HCT116 (cell line): ENCODE measurements around the gene FAM83G. TPM values are rescaled to one million over a fixed set of nuclear protein-coding genes. Genes with fewer than 3 reads are reported as not detected.

ENCODE experiments used
- ATAC-seq: fragments of 200-7000 bp; cut with Tn5 transposase; 2 replicates; pipeline ENCODE4 v1.9.1; 2020; ENCODE audit warnings: mild to moderate bottlenecking, moderate library complexity
- BruUV-seq: library from RNA; stranded (reverse); fragments of 400-500 nt; replicated peaks from 2 replicates; lab custom pipeline; 2021; lab: Mats Ljungman, UMichigan
- CTCF ChIA-PET: fragments of 300-600 bp; sonication (Branson Sonifier 250); formaldehyde crosslinking; loops from one replicate; lab custom pipeline; 2021; ENCODE audit warnings: antibody characterized with exemption; lab: Charles Lee
- POLR2A ChIA-PET: fragments of 300-600, 350-600 bp; sonication (Branson Sonifier 250); formaldehyde crosslinking; loops from one replicate; lab custom pipeline; 2021; ENCODE audit warnings: antibody characterized with exemption; lab: Charles Lee
- RAD21 ChIA-PET, 2 experiments: fragments of 300-600 bp; sonication (Branson Sonifier 250); formaldehyde crosslinking; loops; one replicate each; lab custom pipeline; 2023; ENCODE audit warnings: low total read pairs in 2 of 2; ENCODE audit not compliant: uncharacterized antibody in 2 of 2, unreplicated experiment in 2 of 2, low non-redundant PET in 1 of 2; lab: Charles Lee
- DNase-seq: peaks from one replicate; pipeline ENCODE4 v3.0.0-alpha.2; 2010; ENCODE audit warnings: low read depth, low spot score
- H2AFZ ChIP-seq: fragments of 200-600 bp; shearing (Covaris generic), sonication (generic); 2 replicates; pipeline ENCODE4 v1.6.1; 2017; ENCODE audit warnings: low read depth, mixed run types, mixed read lengths, antibody characterized with exemption, low read length; ENCODE audit not compliant: poor library complexity, severe bottlenecking
- H3K27ac ChIP-seq: 2 replicates; pipeline ENCODE4 v1.5.1; 2012; ENCODE audit warnings: low read depth, low read length
- H3K27me3 ChIP-seq: fragments of 200-600 bp; sonication (generic); 2 replicates; pipeline ENCODE4 v1.6.1; 2016; ENCODE audit warnings: mixed run types, low read length, mixed read lengths; ENCODE audit not compliant: insufficient read depth
- H3K36me3 ChIP-seq, 2 experiments: fragments of 200-500 bp in 1 of 2; fragments of 200-600 bp in 1 of 2; sonication (Bioruptor generic) in 1 of 2; sonication (generic) in 1 of 2; 2 replicates each; pipeline versions ENCODE4 v1.5.1 to v1.6.1; 2014 to 2016; ENCODE audit warnings: low read length in 2 of 2, inconsistent platforms in 1 of 2, mixed read lengths in 1 of 2, mixed run types in 1 of 2; ENCODE audit not compliant: insufficient read depth in 2 of 2, control insufficient read depth in 1 of 2
- H3K4me1 ChIP-seq, 2 experiments: fragments of 200-600 bp in 1 of 2; sonication (generic) in 1 of 2; 2 replicates each; pipeline versions ENCODE4 v1.5.1 to v1.6.1; 2012 to 2017; ENCODE audit warnings: low read length in 2 of 2, inconsistent platforms in 1 of 2, mild to moderate bottlenecking in 1 of 2, mixed read lengths in 1 of 2, mixed run types in 1 of 2, moderate library complexity in 1 of 2; ENCODE audit not compliant: insufficient read depth in 2 of 2, control insufficient read depth in 1 of 2
- H3K4me2 ChIP-seq: fragments of 200-600 bp; sonication (generic); 2 replicates; pipeline ENCODE4 v1.6.1; 2017; ENCODE audit warnings: mixed run types, low read length, mixed read lengths
- H3K4me3 ChIP-seq, 2 experiments: fragments of 200-600 bp in 1 of 2; sonication (generic) in 1 of 2; replicated peaks in 1 of 2; 2 replicates each; pipeline ENCODE4 v1.5.1; 2011 to 2016; ENCODE audit warnings: low read length in 2 of 2, control low read depth in 1 of 2, low read depth in 1 of 2, mild to moderate bottlenecking in 1 of 2, mixed read lengths in 1 of 2, mixed run types in 1 of 2
- H3K79me2 ChIP-seq: fragments of 200-600 bp; sonication (generic); 2 replicates; pipeline ENCODE4 v1.6.1; 2017; ENCODE audit warnings: mild to moderate bottlenecking, mixed run types, low read length, moderate library complexity, mixed read lengths; ENCODE audit not compliant: insufficient read depth
- H3K9ac ChIP-seq: fragments of 200-600 bp; sonication (generic); 2 replicates; pipeline ENCODE4 v1.6.1; 2016; ENCODE audit warnings: low read length, mixed read lengths
- H3K9me2 ChIP-seq: fragments of 200-600 bp; sonication (generic), shearing (Covaris generic); 2 replicates; pipeline ENCODE4 v1.6.1; 2017; ENCODE audit warnings: mixed run types, mild to moderate bottlenecking, moderate library complexity; ENCODE audit not compliant: insufficient read depth
- H3K9me3 ChIP-seq, 2 experiments: fragments of 200-500 bp in 1 of 2; fragments of 200-600 bp in 1 of 2; sonication (Bioruptor generic) in 1 of 2; sonication (generic) in 1 of 2; 2 replicates each; pipeline ENCODE4 v1.6.1; 2014 to 2017; ENCODE audit warnings: low read length in 2 of 2, mixed read lengths in 2 of 2, inconsistent platforms in 1 of 2, low read depth in 1 of 2, mild to moderate bottlenecking in 1 of 2, mixed run types in 1 of 2, moderate library complexity in 1 of 2; ENCODE audit not compliant: control insufficient read depth in 1 of 2, insufficient read depth in 1 of 2
- H4K20me1 ChIP-seq: fragments of 200-600 bp; sonication (generic), shearing (Covaris generic); 2 replicates; pipeline ENCODE4 v1.6.1; 2017; ENCODE audit warnings: mixed run types, mild to moderate bottlenecking, moderate library complexity; ENCODE audit not compliant: insufficient read depth
- ATF3 ChIP-seq: IDR thresholded peaks from 2 replicates; pipeline ENCODE4 v1.6.1; 2012
- CBX3 ChIP-seq: IDR thresholded peaks from 2 replicates; pipeline ENCODE4 v1.6.1; 2012; ENCODE audit warnings: low read depth
- ELF1 ChIP-seq: IDR thresholded peaks from 2 replicates; pipeline ENCODE4 v1.6.1; 2012; ENCODE audit warnings: low read depth, borderline replicate concordance
- MAX ChIP-seq: IDR thresholded peaks from 2 replicates; pipeline ENCODE4 v1.6.1; 2012
- POLR2A ChIP-seq: IDR thresholded peaks from 2 replicates; pipeline ENCODE4 v1.7.0; 2011; ENCODE audit warnings: borderline replicate concordance; ENCODE audit not compliant: insufficient read depth, insufficient read length; ENCODE audit errors: extremely low read depth
- RAD21 ChIP-seq: IDR thresholded peaks from 2 replicates; pipeline ENCODE4 v1.6.1; 2012; ENCODE audit warnings: low read depth, mild to moderate bottlenecking
- REST ChIP-seq: IDR thresholded peaks from 2 replicates; pipeline ENCODE4 v1.6.1; 2012; ENCODE audit warnings: low read depth
- SP1 ChIP-seq: IDR thresholded peaks from 2 replicates; pipeline ENCODE4 v1.6.1; 2012; ENCODE audit warnings: low read depth
- TCF7L2 ChIP-seq: IDR thresholded peaks from 2 replicates; pipeline ENCODE4 v1.7.0; 2011; ENCODE audit warnings: borderline replicate concordance, inconsistent platforms; ENCODE audit not compliant: insufficient read depth, insufficient read length; ENCODE audit errors: extremely low read depth
- ZNF274 ChIP-seq: fragments of 200-500 bp; sonication (Bioruptor generic); IDR thresholded peaks from 2 replicates; pipeline ENCODE4 v1.6.1; 2014; ENCODE audit warnings: mild to moderate bottlenecking, low read depth, low read length, inconsistent platforms
- intact Hi-C: fragments of 100-400 bp; cut with micrococcal nuclease; formaldehyde crosslinking; loops from 2 replicates; pipeline ENCODE4 v1.10.0; 2022
- total RNA-seq: library from RNA; stranded (reverse); gene quantifications from one replicate; pipeline ENCODE4 v1.2.1, GENCODE V29; 2021; ENCODE audit not compliant: unreplicated experiment
- TF ChIP-seq, protein P1 (sequence below), 3 experiments: fragments of 200-600 bp in 1 of 3; sonication (generic) in 1 of 3; IDR thresholded peaks in 2 of 3; conservative IDR thresholded peaks in 1 of 3; 2 replicates each; pipeline ENCODE4 v1.5.1; 2012 to 2017; ENCODE audit warnings: low read depth in 2 of 3, low read length in 2 of 3, antibody characterized with exemption in 1 of 3, borderline replicate concordance in 1 of 3, control low read depth in 1 of 3, mild to moderate bottlenecking in 1 of 3, mixed read lengths in 1 of 3, mixed run types in 1 of 3, moderate library complexity in 1 of 3; ENCODE audit not compliant: insufficient read depth in 1 of 3

Gene FAM83G
- total RNA-seq, 1 experiment from 2014 or later, result 33.9 TPM

- no peak for ATAC-seq
- H3K9ac ChIP-seq, result no peak overlapping the region
- H3K27ac ChIP-seq, result no peak overlapping the region
- RAD21 ChIA-PET, result no interaction called here
- H4K20me1 ChIP-seq, result no peaks in the 10 kb centered on the region; the same call in 1 of the 2 replicates
- peaks cover 9 to 58% of the 10 kb centered on the region in 2 experiments; a peak in 3 of 4 replicates for H3K36me3 ChIP-seq
- peaks cover 0 to 5% of the 10 kb centered on the region in 2 experiments; a peak in 2 of 4 replicates for H3K9me3 ChIP-seq
- no peaks in the 10 kb centered on the region for H3K27me3 ChIP-seq
- no peak overlapping the region for H2AFZ ChIP-seq
- BruUV-seq, result no TSS peak
- CTCF ChIA-PET, result no interaction called here
- POLR2A ChIA-PET, result no interaction called here
- intact Hi-C loops, result no loop called here
- TF ChIP-seq TCF7L2, result no peak
- TF ChIP-seq REST, result no peak
- TF ChIP-seq SP1, result no peak
- no peak for TF ChIP-seq ATF3
- TF ChIP-seq ELF1, result no peak
- TF ChIP-seq ZNF274, result no peak
- no peak for TF ChIP-seq CBX3
- TF ChIP-seq, protein P1, sequence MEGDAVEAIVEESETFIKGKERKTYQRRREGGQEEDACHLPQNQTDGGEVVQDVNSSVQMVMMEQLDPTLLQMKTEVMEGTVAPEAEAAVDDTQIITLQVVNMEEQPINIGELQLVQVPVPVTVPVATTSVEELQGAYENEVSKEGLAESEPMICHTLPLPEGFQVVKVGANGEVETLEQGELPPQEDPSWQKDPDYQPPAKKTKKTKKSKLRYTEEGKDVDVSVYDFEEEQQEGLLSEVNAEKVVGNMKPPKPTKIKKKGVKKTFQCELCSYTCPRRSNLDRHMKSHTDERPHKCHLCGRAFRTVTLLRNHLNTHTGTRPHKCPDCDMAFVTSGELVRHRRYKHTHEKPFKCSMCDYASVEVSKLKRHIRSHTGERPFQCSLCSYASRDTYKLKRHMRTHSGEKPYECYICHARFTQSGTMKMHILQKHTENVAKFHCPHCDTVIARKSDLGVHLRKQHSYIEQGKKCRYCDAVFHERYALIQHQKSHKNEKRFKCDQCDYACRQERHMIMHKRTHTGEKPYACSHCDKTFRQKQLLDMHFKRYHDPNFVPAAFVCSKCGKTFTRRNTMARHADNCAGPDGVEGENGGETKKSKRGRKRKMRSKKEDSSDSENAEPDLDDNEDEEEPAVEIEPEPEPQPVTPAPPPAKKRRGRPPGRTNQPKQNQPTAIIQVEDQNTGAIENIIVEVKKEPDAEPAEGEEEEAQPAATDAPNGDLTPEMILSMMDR (IDR thresholded peaks at IDR 0.05 in 2 of 3, conservative IDR thresholded peaks at IDR 0.05 in 1 of 3; ENCODE audit: borderline replicate concordance in 1 of 3, insufficient read depth in 1 of 3, low read depth in 2 of 3, low read length in 2 of 3), result no peak
- TF ChIP-seq MAX, result no peak
- no peak for TF ChIP-seq POLR2A
- TF ChIP-seq RAD21, result no peak
- TF ChIP-seq, all 23 proteins: peak for 0
- Histone ChIP-seq H3K4me2 (no peak overlapping the region), H3K9me2 (no peaks in the 10 kb centered on the region), H3K4me3 (no peak overlapping the region), H3K79me2 (peaks cover 96% of the 10 kb centered on the region), H3K4me1 (peaks cover 0 to 7% of the 10 kb centered on the region in 2 experiments; a peak in 1 of 4 replicates)
- no peak for DNase-seq
Measured at GRCh38 chr17:18997650-18998196, 6.8 kb downstream of the FAM83G start.
